Left hindlimb (tissue), 1 donor: ENCODE data around the gene CATSPERD.
"Not testable (repeated sequence)": the region's sequence is repeated elsewhere in the genome, so short reads cannot be mapped to it uniquely, and the experiment has no call there.

Experiments used
- DNase-seq: peaks from one replicate; pipeline ENCODE4 v3.0.0-alpha.2; 2018

The CATSPERD gene

GRCh38 chr19:5686326-5686646 is 34.2 kb upstream of the CATSPERD start:
- no peak for DNase-seq

GRCh38 chr19:5686647-5687359 is 33.6 kb upstream of the CATSPERD start:
- DNase-seq, result peak; percentile 96

- DNase-seq, result no peak
Measured at GRCh38 chr19:5687360-5688198, 32.9 kb upstream of the CATSPERD start.

- not testable (repeated sequence) for DNase-seq
Measured at GRCh38 chr19:5688262-5688881, 32.1 kb upstream of the CATSPERD start.

- peak; percentile 99 for DNase-seq
Measured at GRCh38 chr19:5690125-5690954, 30.1 kb upstream of the CATSPERD start, which contains the start of gene RPL36. Gene RPL36, plus strand, starts transcription at chr19:5690295. Its CDS starts 213 bp downstream, at chr19:5690508.

GRCh38 chr19:5690955-5691821 is 29.2 kb upstream of the CATSPERD start:
- DNase-seq, result peak; percentile 78

- DNase-seq, result no peak
Measured at GRCh38 chr19:5691822-5692722, 28.4 kb upstream of the CATSPERD start.

- DNase-seq, result no peak
Measured at GRCh38 chr19:5692723-5693194, 27.7 kb upstream of the CATSPERD start.

GRCh38 chr19:5693195-5694166 is 27.0 kb upstream of the CATSPERD start:
- DNase-seq, result no peak

- DNase-seq, result no peak
Measured at GRCh38 chr19:5694167-5694955, 26.1 kb upstream of the CATSPERD start.

GRCh38 chr19:5694956-5695648 is 25.3 kb upstream of the CATSPERD start:
- no peak for DNase-seq

- DNase-seq, result peak; percentile 46
Measured at GRCh38 chr19:5695649-5696195, 24.7 kb upstream of the CATSPERD start.

GRCh38 chr19:5696196-5697021 is 24.0 kb upstream of the CATSPERD start:
- peak; percentile 33 for DNase-seq

GRCh38 chr19:5697022-5697889 is 23.2 kb upstream of the CATSPERD start:
- DNase-seq, result no peak

- DNase-seq, result no peak
Measured at GRCh38 chr19:5697890-5698634, 22.4 kb upstream of the CATSPERD start.
